Endometrial microvascular endothelial cells (primary cell): Measurements from ENCODE around the gene MTG1. TPM values are rescaled to one million over a fixed set of nuclear protein-coding genes. Genes with fewer than 3 reads are reported as not detected.
"Not testable (repeated sequence)": the region's sequence is repeated elsewhere in the genome, so short reads cannot be mapped to it uniquely, and the experiment has no call there.

Source experiments
- in situ Hi-C: cut with HindIII; loops from 2 replicates; pipeline ENCODE4 v1.10.0; 2017; ENCODE audit warnings: low sequenced_read_pairs, low pct_unique_long_range_greater_than_20kb; ENCODE audit errors: inconsistent ontology term
- total RNA-seq: library from RNA; depleted of rRNA; stranded (reverse); fragments of >200 nt; gene quantifications from one replicate; pipeline ENCODE4 v1.2.3, GENCODE V29; 2015; ENCODE audit errors: inconsistent ontology term

MTG1 gene
- total RNA-seq, 1 donor from 2014 or later = 28.0 TPM

- in situ Hi-C loops = no loop called here
Measured at GRCh38 chr10:133373174-133374090, 20.5 kb upstream of the MTG1 start, which contains the start of gene ECHS1. Gene ECHS1 (minus strand): TSS chr10:133373354. CDS start chr10:133373333, 21 bp downstream.

GRCh38 chr10:133375357-133376115, 18.4 kb upstream of the MTG1 start:
- in situ Hi-C loops = no loop called here

GRCh38 chr10:133376183-133376582, 17.8 kb upstream of the MTG1 start:
- in situ Hi-C loops = not testable (repeated sequence)

GRCh38 chr10:133377025-133377817, 16.7 kb upstream of the MTG1 start:
- in situ Hi-C loops = no loop called here

DNA sequence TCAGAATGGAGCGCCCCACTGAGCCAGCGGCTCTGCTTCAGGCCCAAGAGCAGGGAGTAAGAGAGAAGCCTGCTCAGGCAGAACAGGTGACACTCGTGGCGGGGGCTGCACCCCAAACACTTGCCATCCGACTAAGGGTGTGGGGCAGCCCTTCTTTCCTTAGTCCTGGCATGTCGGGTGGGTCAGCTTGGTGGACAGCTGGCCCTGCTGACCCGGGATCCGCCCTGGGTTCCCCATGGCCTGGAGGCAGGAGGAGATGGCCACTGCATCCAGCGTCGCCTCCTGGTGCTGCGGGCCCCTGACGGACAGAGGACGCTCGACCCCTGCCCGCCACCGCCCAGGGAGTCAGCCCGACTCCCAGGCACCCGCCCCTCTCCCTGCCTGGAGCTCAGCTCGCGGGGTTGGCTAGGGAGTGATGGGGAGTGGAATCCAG, 16.1 kb upstream of the MTG1 start:
- in situ Hi-C loops = no loop called here

- in situ Hi-C loops = no loop called here
Measured at GRCh38 chr10:133378251-133379096, 15.5 kb upstream of the MTG1 start.

- in situ Hi-C loops = no loop called here
Measured at GRCh38 chr10:133379152-133379800, 14.7 kb upstream of the MTG1 start, which contains the start of gene PAOX. Gene PAOX (plus strand): TSS chr10:133379262. CDS start chr10:133379317, 55 bp downstream.

GRCh38 chr10:133379801-133380666, 13.9 kb upstream of the MTG1 start:
- in situ Hi-C loops = no loop called here

DNA sequence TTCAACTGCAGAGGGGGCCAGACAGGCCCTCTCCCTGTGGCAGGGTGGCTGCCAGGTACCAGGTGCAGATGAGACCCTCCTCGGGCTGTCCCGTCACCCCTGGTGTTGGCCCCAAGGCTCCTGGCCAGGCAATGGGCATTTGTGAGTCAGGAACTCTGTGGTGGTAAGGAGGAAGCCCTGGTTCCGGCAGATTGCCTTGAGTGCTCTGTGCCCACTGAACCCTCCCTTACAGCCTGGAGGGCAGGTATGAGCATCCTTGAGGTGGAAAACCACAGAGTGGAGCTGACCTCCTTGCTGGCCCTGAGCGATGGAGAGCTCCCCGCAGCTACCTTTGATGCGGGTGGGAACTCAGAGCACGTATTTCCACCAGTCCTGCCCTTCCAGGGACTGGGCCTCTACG, 12.9 kb upstream of the MTG1 start:
- in situ Hi-C loops = no loop called here

- in situ Hi-C loops = no loop called here
Measured at GRCh38 chr10:133383551-133383950, 10.4 kb upstream of the MTG1 start.

- in situ Hi-C loops = no loop called here
Measured at GRCh38 chr10:133384071-133384470, 9.9 kb upstream of the MTG1 start.

DNA sequence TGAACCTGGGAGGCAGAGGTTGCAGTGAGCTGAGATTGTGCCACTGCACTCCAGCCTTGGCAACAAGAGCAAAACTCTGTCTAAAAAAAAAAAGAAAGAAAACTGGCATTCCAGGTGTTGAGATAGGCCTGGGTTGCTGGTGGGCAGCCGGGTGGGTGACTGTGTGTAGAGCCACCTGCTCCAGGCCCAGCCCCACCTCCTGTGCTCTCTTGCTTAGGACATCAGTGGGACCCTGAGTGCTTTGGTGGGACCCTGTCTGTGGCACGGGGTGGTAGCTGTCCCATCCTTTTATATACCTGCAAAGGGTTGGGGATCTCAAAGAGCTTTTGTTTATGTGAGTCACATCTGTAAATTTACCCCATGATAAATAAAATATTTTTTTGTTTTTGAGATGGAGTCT, 8.7 kb upstream of the MTG1 start:
- in situ Hi-C loops = no loop called here

DNA sequence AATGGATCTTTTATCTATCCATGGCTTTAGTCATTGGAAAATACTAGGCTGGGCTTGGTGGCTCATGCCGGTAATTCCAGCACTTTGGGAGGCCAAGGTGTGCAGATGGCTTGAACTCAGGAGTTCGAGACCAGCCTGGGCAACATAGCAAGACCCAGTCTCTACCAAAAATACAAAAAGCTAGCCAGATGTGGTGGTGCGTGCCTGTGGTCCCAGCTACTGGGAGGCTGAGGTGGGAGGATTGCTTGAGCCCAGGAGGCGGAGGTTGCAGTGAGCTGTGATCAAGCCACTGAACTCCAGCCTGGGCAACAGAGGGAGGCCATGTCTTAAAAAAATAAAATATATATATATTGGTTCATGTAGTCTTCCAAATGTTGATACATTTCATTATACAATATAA, 7.0 kb upstream of the MTG1 start:
- in situ Hi-C loops = not testable (repeated sequence)

- in situ Hi-C loops = no loop called here
Measured at GRCh38 chr10:133388236-133388972, 5.6 kb upstream of the MTG1 start.

DNA sequence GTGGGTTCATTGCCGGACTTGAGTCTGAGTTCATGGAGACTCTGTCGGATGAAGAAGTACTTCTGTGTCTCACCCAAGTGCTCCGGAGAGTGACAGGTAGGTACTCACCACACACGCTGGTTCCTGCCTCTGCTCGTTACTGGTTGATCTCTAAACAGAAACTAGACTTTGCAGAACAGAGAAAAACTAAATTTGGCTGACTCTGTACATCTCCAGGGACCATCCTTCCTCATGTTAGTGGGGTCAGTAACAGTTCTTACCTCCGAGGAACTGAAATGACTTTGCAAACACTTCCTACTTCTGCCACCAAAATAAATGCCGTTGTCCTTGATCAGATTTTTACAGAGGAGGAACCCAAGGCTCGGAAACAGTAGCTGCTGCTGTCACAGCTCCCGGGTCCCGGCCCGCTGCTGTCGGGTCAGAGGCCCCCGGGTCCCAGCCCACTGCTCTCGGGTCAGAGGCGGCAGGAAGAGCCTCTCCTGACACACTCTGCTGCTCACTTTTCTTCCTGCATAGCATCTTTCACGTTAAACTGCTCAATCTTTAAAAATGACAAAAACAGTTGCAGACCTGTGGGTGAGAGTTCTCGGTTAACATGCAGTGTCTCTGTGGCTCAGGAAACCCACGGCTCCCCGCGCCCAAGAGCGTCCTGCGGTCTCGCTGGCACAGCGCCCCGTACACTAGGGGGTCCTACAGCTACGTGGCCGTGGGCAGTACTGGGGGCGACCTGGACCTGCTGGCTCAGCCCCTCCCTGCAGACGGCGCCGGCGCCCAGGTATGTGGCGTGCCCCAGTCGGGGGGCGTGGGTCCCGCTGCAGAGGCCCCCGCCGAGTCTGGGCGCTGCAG, 4.8 kb upstream of the MTG1 start:
- in situ Hi-C loops = no loop called here
